ENCODE results near the gene AXDND1.
"Not testable (repeated sequence)": the region's sequence is repeated elsewhere in the genome, so short reads cannot be mapped to it uniquely, and the experiment has no call there.

The AXDND1 gene

GRCh38 chr1:179490611-179491010, 124.8 kb downstream of the AXDND1 start:
- DNase-seq = no peak

GRCh38 chr1:179493323-179493722, 127.6 kb downstream of the AXDND1 start:
- no peak for DNase-seq

- DNase-seq = no peak
Observed at GRCh38 chr1:179506199-179506598, 140.4 kb downstream of the AXDND1 start.

- DNase-seq = no peak
Observed at GRCh38 chr1:179509384-179509783, 143.6 kb downstream of the AXDND1 start.

GRCh38 chr1:179510038-179510437, 144.3 kb downstream of the AXDND1 start:
- DNase-seq = no peak

GRCh38 chr1:179516976-179517705, 151.4 kb downstream of the AXDND1 start:
- DNase-seq = no peak

GRCh38 chr1:179518544-179518943, 152.8 kb downstream of the AXDND1 start:
- DNase-seq = not testable (repeated sequence)

GRCh38 chr1:179529482-179530195, 163.9 kb downstream of the AXDND1 start:
- DNase-seq = no peak

GRCh38 chr1:179530352-179530751, 164.6 kb downstream of the AXDND1 start:
- no peak for DNase-seq

GRCh38 chr1:179541774-179542173, 176.0 kb downstream of the AXDND1 start:
- DNase-seq = no peak

- no peak for DNase-seq
Observed at GRCh38 chr1:179545321-179545720, 179.6 kb downstream of the AXDND1 start.

GRCh38 chr1:179547021-179547535, 181.3 kb downstream of the AXDND1 start:
- DNase-seq = no peak

- DNase-seq = no peak
Observed at GRCh38 chr1:179548666-179549367, 183.0 kb downstream of the AXDND1 start.

GRCh38 chr1:179549368-179549700, 183.6 kb downstream of the AXDND1 start:
- no peak for DNase-seq

GRCh38 chr1:179550746-179551682, 185.2 kb downstream of the AXDND1 start:
- DNase-seq = no peak

- DNase-seq = no peak
Observed at GRCh38 chr1:179554427-179554826, 188.7 kb downstream of the AXDND1 start.

- DNase-seq = no peak
Observed at GRCh38 chr1:179558078-179558477, 192.3 kb downstream of the AXDND1 start.

GRCh38 chr1:179575497-179576314, 209.9 kb downstream of the AXDND1 start, which contains the start of gene NPHS2:
Gene NPHS2, minus strand, starts transcription at chr1:179575948. Its CDS starts 84 bp downstream, at chr1:179575864.
- no peak for DNase-seq

GRCh38 chr1:179576509-179576908, 210.7 kb downstream of the AXDND1 start:
- DNase-seq = no peak

GRCh38 chr1:179583771-179584320, 218.1 kb downstream of the AXDND1 start:
- no peak for DNase-seq
